ENCODE results near the gene ZNF273.
A peak's percentile ranks its signal among the peaks of the same experiment; 100 is the strongest.
"Not testable (repeated sequence)": the region's sequence is repeated elsewhere in the genome, so short reads cannot be mapped to it uniquely, and the experiment has no call there.

ZNF273 gene

DNA sequence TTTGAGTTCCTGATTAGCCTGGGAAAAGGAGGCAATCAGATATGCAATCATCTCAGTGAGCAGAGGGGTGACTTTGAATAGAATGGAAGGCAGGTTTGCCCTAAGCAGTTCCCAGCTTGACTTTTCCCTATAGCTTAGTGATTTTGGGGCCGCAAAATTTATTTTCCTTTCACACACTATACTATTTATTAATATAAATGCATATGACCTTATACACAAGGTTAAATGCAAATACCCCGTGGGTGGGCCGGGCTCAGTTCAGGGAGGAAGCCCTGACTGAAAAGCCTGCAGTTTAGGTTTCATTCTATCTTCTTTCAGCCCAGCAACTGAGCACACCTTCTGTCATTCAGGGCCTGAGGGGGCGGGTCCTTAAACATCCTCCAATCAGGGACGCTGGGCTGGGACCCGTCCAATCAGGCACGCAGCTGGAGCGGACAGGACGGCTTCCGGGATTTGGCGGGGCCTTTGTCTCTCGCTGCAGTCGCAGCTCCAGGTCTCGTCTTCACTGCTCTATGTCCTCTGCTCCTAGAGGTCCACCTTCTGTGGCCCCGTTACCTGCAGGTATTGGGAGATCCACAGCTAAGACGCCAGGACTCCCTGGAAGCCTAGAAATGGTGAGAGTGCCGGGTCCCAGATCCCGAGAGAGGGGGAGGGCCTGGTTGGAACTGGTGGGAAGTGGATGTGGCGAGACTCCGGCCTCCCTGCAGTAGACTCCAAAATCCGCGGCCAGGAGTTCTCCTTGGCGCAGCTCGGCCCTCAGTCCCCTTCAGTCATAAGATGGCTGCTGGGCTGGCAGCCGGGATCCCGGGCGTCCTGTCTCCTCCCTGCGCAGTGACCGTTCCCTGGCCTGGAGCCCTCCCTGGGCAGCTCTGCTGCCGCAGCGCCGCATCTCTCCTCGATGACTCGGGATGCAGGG is at the start of gene ZNF273:
ZNF273 (plus strand) TSS at position 468 of the 916 bp plus-strand sequence; CDS start at position 513, 45 bp downstream.
- DNase-seq = peak; percentile 98

DNA sequence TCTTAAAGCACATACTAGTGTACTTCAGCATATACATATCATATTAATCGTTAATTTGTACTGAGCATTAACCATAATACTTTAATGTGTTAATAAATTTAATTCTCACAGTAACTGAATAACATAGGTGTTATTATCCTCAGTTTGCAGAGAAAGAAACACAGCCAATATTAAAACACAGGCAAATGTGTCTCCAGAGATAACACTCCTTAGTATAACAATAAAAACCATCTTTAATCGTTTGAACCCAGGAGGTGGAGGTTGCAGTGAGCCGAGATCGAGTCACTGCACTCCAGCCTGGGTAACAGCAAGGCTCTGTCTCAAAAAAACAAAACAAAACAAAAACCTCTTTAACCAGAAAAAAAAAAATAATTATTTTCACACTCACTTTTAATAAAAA is 49.4 kb upstream of the ZNF273 start:
- DNase-seq = no peak

GRCh38 chr7:64854969-64855368 is 48.1 kb upstream of the ZNF273 start:
- DNase-seq = no peak

DNA sequence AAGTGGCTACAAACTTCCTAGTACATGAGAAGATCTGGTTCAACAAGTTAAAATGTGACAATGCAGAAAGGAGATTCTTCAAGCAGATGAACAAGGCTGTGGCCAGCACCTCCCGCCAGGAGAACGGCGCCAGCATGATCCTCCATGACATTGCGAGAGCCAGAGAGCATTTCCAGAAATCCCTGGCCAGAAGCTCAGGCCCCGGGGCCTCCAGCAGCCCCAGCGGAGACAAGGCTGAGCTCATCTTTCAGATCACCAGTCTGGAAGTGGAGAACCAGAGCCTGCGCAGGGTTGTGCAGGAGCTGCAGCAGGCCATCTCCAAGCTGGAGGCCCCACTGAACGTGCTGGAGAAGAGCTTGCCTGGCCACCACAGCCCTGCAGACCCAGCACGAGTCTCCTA is 40.1 kb upstream of the ZNF273 start:
- DNase-seq = no peak

- DNase-seq = not testable (repeated sequence)
Measured at GRCh38 chr7:64863530-64863929, 39.5 kb upstream of the ZNF273 start.

DNA sequence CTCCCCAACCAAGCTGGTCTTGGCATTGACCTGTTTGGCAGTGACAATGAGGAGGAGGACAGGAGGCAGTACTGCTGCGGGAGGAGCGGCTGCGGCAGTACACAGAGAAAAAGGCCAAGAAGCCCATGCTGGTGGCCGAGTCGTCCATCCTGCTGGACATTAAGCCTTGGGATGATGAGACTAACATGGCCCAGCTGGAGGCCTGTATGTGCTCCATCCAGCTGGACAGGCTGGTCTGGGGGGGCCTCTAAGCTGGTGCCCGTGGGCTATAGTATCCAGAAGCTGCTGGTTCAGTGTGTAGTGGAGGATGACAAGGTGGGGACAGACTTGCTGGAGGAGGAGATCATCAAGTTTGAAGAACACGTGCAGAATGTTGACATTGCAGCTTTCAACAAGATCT is 39.1 kb upstream of the ZNF273 start:
- no peak for DNase-seq

DNA sequence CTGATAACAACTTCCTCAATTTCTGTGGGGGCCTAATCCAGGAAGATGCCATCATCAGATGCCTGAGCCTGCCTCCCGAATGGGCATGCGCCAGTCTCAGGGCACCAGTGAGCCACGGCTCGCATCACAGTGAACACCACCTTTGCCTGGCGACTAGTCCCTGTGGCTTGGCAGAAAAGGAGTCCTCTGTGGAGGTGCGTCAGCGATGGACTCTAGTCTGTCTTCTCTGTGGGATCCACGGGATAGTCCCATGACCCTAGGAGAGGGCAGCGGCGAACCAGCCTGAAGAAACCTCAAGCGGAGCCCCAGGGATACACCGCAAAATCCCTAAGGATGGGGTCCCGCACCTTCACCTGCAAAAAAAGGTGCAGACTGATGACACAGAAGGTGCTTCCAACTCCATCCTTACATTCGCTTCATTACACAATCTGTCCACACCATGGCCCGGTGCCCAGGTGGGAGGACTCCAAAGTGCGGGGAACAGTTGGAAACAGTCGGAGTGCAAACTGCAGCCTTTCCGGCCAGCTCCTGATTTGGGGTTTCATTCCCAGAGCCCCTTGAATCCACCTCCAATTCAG is 35.1 kb upstream of the ZNF273 start:
- DNase-seq = no peak

DNA sequence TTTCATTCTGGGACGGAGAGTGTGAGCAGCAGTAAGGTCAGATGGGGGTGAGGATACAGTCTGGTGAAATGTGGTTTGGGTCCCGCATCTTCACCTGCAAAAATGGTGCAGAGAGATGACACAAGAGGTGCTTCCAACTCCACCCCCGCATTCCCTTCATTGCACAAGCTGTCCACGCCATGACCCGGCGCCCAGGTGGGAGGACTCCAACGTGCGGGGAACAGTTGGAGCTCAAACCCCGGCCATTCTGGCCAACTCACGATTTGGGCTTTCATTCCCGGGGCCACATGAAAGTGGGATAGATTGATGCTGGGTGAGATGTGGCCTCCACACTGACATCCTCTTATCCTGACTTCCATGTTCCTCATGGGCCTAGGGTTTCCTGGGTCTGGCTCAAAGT is 34.6 kb upstream of the ZNF273 start:
- no peak for DNase-seq

DNA sequence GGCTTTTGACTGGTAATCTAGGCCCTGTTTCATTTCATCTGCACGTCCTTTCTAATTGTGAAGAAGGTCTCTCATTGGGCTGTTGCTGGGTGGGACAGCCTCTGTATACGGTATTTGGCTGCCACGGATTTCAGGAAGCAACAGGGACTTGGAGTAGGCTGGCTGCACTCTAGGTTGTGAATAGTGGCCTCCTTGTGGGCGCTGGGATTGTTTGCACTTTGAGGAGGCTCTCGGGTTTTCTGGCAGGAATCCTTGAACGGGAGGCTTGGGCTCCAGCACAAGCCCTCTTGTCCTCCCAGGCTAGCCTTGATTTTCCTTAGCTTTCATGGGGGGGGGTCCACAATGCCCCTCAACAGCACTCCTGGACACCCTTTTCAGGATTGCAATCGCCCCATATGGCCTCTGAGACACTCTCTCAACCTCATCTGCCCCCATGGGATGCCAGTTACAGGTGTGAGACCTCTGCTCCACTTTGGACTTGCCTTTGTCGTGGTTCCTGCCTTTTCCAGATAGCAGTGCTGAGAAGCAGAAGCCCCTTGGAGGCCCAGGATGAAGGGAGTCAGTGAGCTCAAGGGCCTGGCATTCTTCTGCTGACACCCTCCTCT is 33.9 kb upstream of the ZNF273 start:
- DNase-seq = no peak

DNA sequence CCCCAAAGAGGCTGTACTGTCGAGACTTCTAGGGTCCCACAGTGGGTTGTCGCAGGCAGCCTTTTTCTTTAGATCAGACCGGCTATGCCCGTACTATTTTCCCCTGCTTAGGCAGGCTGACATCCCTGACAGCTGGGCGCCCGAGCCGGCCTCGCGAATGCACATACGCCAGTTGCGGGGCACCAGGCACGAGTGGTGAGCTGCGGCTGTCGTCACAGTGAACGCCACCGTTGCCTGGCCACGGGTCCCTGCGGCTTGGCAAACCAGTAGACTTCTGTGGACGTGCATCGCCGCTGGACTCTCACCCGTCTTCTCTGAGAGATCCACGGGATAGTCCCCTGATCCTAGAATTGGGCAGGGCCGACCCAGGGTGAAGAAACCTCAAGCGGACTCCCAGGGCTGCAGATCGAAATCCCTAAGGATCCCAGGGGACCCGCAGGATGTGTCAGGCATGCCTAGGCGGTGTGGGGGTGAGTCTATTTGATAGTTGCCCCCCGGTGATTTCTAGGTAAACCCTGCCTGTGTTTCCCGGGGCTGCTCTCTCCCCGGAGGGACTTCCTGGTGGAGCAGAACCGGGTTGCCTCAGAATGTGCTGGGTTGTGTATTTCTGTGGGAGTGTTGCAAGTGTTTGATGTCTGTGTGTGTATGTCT is 33.0 kb upstream of the ZNF273 start:
- DNase-seq = no peak

DNA sequence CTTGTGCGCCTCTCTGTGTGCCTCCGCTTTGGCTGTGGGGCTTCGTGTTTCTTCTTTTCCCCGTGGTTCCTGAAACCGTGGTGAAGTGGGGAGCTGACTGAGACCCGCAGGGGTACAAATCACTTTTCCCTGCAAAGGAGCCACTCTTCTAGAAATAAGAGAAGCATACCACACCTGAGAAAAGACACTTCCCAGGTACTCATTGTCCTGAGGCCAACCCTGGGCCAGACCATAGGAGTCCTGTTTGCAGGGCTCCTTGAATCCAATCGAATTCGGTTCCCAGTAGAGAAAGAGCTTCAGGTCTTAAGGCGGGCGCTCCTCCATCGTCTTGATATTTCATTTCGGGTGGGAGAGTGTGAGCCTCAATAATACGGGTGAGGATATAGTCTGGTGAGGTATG is 32.4 kb upstream of the ZNF273 start:
- DNase-seq = no peak

DNA sequence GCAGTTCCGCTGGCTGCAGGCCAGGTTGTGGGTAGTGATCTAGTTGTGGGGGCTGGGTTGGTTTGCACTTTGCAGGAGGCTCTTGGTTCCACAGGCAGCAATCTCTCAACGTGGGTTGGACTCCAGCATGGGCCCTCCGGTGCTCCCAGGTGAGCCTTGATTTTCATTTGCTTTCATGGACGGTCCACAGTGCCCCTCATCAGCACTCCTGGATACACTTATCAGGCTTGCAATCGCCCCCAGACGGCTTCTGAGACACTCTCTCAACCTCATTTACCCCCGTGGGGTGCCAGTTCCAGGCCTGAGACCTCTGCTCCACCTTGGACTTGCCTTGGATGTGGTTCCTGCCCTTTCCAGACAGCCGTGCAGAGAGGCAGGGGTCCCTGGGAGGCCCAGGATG is 31.3 kb upstream of the ZNF273 start:
- no peak for DNase-seq

DNA sequence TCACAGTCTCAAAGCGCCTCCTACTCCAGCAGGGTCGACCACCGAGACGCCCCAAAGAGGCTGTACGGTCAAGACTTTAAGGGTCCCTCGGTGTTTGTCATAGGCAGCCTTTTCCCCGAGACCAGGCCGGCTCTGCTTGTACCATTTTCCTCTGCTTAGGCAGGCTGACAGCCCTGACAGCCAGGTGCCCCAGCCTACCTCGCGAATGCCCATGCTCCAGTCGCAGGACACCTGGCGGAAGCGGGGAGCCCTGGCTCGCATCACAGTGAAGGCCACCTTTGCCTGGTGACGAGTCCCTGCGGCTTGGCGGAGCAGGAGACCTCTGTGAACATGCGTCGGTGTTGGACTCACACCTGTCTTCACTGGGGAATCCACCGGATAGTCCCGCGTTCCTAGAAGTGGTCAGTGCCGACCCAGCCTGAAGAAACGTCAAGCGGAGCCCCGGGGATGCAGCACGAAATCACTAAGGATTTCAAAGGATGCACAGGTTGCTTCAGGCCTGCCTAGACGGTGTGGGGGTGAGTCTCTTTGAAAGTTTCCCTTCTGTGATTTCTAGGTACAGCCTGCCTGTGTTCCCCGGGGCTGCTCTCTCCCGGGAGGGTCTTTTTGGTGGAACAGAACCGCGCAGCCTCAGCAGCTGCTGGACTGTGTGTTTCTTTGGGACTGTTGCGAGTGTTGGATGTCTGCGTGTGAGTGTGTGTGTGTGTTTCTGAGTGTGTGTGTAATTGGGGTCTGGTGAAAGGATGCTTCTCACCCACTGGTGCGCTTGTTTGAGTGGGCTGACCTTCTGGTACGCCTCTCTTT is 30.5 kb upstream of the ZNF273 start:
- no peak for DNase-seq

DNA sequence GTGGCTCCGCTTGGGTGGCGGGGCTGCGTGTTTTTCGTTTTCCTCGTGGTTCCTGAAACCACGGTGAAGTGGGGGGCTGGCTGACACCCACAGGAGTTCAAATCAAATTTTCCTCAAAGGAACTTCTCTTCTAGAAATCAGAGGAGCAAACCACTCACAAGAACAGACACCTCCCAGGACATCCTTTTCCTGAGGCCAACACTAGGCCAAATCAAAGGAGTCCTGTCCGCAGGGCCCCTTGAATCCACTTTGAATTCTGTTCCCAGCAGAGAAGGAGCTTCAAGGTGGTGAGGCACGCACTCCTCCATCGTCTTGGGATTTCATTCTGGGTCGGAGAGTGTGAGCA is 29.9 kb upstream of the ZNF273 start:
- DNase-seq = no peak

DNA sequence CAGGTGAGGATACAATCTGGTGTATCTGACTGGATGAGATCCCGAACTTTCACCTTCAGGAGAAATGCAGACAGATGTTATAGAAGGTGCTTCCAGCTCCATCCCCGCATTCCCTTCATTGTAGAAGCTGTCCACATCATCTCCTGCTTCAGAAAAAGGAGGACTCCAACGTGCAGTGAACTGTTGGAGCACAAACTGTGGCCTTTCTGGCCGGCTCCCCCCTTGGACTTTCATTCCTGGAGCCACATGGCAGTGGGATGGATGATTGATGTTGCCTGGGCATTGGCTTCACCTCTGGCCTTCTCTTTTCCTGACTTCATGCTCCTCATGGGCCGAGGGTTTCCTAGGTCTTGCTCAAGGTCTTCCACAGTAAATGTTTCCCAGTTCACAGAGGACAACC is 29.6 kb upstream of the ZNF273 start:
- DNase-seq = no peak

GRCh38 chr7:64874114-64874513 is 29.0 kb upstream of the ZNF273 start:
- DNase-seq = no peak

DNA sequence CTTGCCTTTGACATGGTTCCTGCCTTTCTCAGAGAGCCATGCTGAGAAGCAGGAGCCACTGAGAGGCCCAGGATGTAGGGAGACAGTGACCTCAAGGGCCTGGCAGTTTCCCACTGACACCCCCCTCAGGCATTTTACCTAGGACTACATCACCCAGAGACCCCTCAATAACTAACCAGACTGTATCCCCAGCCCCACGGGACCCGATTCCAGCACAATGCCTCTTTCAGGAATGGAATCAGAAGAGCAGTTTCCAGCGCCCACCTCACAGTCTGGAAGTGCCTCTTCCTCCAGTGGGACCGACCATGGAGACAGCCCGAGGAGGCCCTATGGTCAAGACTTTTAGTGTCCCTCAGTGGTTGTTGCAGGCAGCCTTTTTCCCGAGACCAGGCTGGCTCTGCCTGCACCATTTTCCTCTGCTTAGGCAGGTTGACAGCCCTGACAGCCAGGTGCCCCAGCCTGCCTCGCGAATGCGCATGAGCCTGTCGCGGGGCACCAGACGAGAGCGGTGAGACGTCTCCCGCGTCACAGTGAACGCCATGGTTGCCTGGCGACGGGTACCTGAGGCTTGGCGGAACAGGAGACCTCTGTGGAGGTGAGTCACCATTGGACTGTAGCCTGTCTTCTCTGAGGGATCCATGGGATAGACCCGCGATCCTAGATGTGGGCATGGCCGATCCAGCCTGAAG is 28.4 kb upstream of the ZNF273 start:
- no peak for DNase-seq

DNA sequence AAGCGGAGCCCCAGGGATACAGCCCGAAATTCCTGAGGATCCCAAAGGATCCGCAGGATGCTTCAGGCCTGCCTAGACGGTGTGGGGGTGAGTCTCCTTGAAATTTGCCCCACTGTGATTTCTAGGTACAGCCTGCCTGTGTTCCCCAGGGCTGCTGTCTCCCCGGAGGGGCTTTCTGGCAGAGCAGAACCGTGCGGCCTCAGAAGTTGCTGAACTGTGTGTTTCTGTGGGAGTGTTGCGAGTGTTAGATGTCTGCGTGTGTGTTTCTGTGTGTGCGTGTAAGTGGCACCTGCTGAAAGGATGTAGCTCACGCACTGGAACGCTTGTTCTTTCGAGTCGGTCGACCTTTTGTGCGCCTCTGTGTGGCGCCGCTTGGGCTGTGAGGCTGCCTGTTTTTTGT is 27.8 kb upstream of the ZNF273 start:
- no peak for DNase-seq

DNA sequence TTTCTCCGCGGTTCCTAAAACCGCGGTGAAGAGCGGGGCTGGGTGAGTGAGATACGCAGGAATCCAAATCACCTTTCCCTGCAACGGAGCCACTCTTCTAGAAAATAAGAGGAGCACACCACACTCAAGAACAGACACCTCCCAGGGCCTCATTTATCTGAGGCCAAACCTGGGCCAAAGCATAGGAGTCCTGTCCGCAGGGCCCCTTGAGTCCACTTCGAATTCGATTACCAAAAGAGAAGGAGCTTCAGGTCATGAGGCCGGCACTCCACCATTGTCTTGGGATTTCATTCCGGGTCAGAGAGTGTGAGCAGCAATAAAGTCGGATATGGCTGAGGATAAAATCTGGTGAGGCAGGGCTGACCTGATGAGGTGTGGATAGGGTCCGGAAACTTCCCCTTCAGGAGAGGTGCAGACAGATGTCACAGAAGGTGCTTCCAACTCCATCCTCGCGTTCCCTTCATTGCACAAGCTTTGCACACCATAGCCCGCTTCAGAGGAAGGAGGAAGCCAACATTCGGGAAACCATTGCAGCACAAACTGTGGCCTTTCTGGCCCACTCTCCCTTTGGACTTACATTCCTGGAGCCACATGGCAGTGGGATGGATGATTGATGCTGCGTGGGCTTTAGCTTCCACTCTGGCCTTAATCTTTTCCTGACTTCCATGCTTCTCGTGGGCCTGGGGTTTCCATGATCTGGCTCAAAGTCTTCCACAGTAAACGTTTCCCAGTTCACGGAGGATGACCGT is 27.2 kb upstream of the ZNF273 start:
- DNase-seq = no peak

GRCh38 chr7:64876792-64877713 is 26.0 kb upstream of the ZNF273 start:
- DNase-seq = peak; percentile 64

Measured in hematopoietic multipotent progenitor cell treated with erythropoietin and hydrocortisone succinate and interleukin-3 and kit ligand, for 4 days (in vitro differentiated cells).